Measurements from ENCODE around the gene MGAT4A. TPM values are rescaled to one million over a fixed set of nuclear protein-coding genes. Genes with fewer than 3 reads are reported as not detected.
A peak's percentile ranks its signal among the peaks of the same experiment; 100 is the strongest.

MGAT4A gene
- total and polyA plus RNA-seq, 2 of the 13 experiments (the other 11 are each of a cell fraction or from before 2014, with no cell fraction given) = 47.2 to 90.9 TPM

GRCh38 chr2:98583816-98584618 is 146.9 kb downstream of the MGAT4A start (continued):
- no peak for TF ChIP-seq SOX13 (IDR thresholded peaks at IDR 0.05)
- TF ChIP-seq SOX13 (CRISPR knock-in tag; conservative IDR thresholded peaks at IDR 0.05 in 1 of 2, IDR thresholded peaks at IDR 0.05 in 1 of 2) = peak in 1 of 2 experiments; percentile 84; a peak in 2 of 4 replicates
- peak; percentile 83; the same call in 1 of the 2 replicates for TF ChIP-seq ZNF331 (CRISPR knock-in tag; IDR thresholded peaks at IDR 0.05)
- TF ChIP-seq ZNF143 (CRISPR knock-in tag; IDR thresholded peaks at IDR 0.05) = peak; percentile 45; the same call in 1 of the 2 replicates
- TF ChIP-seq CSRNP2 (CRISPR knock-in tag; conservative IDR thresholded peaks at IDR 0.05; ENCODE audit: low read depth) = 0 out of 2 replicates have a peak, but pooled peaks have one; percentile 34
- TF ChIP-seq ZNF3 (CRISPR knock-in tag; IDR thresholded peaks at IDR 0.05) = no peak
- peak; percentile 7; the same call in 1 of the 2 replicates for TF ChIP-seq ZNF12 (CRISPR knock-in tag; IDR thresholded peaks at IDR 0.05)
- TF ChIP-seq ZC3H13 (CRISPR knock-in tag; IDR thresholded peaks at IDR 0.05) = peak; percentile 77; the same call in 1 of the 2 replicates
- TF ChIP-seq TERF1 (CRISPR knock-in tag; IDR thresholded peaks at IDR 0.05) = no peak
- peak; percentile 68 for TF ChIP-seq TEAD3 (CRISPR knock-in tag; optimal IDR thresholded peaks at IDR 0.05; ENCODE audit: borderline replicate concordance)
- TF ChIP-seq RERE (CRISPR knock-in tag; IDR thresholded peaks at IDR 0.05; ENCODE audit: low read depth) = no peak
- no peak for TF ChIP-seq E2F5 (CRISPR knock-in tag; conservative IDR thresholded peaks at IDR 0.05)
- TF ChIP-seq ZNF776 (CRISPR knock-in tag; IDR thresholded peaks at IDR 0.05) = peak; percentile 66; the same call in 1 of the 2 replicates
- peak; percentile 32; the same call in 1 of the 2 replicates for TF ChIP-seq ZNF709 (CRISPR knock-in tag; IDR thresholded peaks at IDR 0.05)
- no peak for TF ChIP-seq ARNT2 (CRISPR knock-in tag; IDR thresholded peaks at IDR 0.05; ENCODE audit: low read depth)
- 0 out of 2 replicates have a peak, but pooled peaks have one; percentile 50 for TF ChIP-seq CREBL2 (CRISPR knock-in tag; IDR thresholded peaks at IDR 0.05; ENCODE audit: borderline replicate concordance)
- TF ChIP-seq ATM (IDR thresholded peaks at IDR 0.05; ENCODE audit: borderline replicate concordance) = no peak
- peak; percentile 69 for TF ChIP-seq FOXK2 (IDR thresholded peaks at IDR 0.05)
- TF ChIP-seq MIER2 (CRISPR knock-in tag; IDR thresholded peaks at IDR 0.05) = peak; percentile 72
- TF ChIP-seq EED (CRISPR knock-in tag; IDR thresholded peaks at IDR 0.05) = no peak
- peak; percentile 80; the same call in 1 of the 2 replicates for TF ChIP-seq EHMT2 (IDR thresholded peaks at IDR 0.05; ENCODE audit: borderline replicate concordance, low read depth, low read length)
